ENCODE data around the gene H2AZ2.
"Not testable (repeated sequence)": the region's sequence is repeated elsewhere in the genome, so short reads cannot be mapped to it uniquely, and the experiment has no call there.

Gene H2AZ2

GRCh38 chr7:44847920-44848634, at the start of gene H2AZ2:
H2AZ2 (minus strand) TSS chr7:44848087; CDS start chr7:44847971, 116 bp downstream.
- DNase-seq (ENCODE audit: low spot score), result peak; percentile 97

- no peak for DNase-seq (ENCODE audit: low spot score)
These were observed 49.4 kb upstream of the H2AZ2 start for GRCh38 chr7:44897309-44897708.

- no peak for DNase-seq (ENCODE audit: low spot score)
These were observed 47.1 kb upstream of the H2AZ2 start for GRCh38 chr7:44894888-44895580.

DNA sequence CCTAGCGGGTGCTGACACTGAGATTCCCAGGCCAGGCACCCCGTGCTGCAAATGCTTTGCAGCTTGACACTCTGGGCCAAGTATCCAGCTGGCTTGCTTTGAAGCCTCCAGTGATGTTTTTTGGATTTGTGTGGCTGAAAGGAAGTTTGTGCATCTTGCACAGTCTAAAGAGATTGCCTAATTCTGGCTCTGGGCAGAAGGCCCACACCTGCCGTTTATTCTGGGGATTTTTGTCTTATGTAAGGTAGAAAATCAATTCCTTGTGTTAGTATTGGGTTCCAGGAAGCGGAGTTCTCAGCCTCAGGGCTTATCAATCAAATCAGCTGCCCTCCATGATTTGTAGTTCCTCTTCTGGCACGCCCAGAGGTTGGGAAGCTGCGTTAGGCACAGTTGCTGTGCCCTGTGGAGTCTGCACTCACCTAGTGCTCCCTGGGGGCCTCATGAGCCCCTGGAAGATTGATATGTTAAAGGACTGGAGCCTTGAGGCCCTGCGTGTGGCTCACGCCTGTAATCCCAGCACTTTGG, 45.9 kb upstream of the H2AZ2 start:
- DNase-seq (ENCODE audit: low spot score), result no peak

DNA sequence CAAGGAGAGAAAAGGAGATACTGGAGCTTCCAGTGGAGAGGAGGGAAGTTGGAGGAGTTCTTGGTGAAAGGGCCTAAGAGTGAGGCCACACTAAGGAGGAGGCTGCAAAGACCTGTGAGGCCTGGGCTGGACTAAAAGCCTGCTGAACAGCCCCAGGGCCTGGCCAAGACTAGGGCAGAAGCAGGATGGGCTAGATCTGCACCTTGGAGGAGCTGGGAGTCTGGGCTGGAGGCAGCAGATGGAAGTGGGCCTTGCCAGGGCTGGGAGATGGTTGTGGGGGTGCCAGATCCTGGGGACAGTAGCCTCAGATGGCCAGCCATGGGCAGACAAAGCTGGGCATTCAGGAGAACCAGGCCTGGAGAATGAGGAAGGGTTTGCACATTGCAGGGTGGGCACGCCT, 43.9 kb upstream of the H2AZ2 start:
- no peak for DNase-seq (ENCODE audit: low spot score)

- no peak for DNase-seq (ENCODE audit: low spot score)
These were observed 43.5 kb upstream of the H2AZ2 start for GRCh38 chr7:44891372-44891771.

- DNase-seq (ENCODE audit: low spot score), result no peak
These were observed 41.3 kb upstream of the H2AZ2 start for GRCh38 chr7:44889086-44889781.

DNA sequence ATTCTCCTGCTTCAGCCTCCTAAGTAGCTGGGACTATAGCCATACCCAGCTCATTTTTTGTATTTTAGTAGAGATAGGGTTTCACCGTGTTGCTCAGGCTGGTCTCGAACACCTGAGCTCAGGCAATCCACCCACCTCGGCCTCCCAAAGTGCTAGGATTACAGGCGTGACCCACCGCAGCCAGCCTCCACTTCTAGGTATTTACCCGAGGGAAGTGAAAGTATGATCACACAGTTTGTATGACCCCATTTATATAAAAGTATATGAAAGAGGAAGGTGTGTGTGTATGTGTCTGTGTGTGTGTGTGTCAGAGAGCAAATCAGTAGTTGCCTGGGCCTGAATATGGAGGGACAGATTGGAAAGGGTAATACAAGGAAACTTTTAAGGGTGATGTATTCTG, 39.4 kb upstream of the H2AZ2 start:
- no peak for DNase-seq (ENCODE audit: low spot score)

- DNase-seq (ENCODE audit: low spot score), result peak; percentile 89
These were observed 37.8 kb upstream of the H2AZ2 start, which contains the start of gene PURB for GRCh38 chr7:44885394-44886317. PURB (minus strand) TSS chr7:44885530; CDS start chr7:44885348, 182 bp downstream.

DNA sequence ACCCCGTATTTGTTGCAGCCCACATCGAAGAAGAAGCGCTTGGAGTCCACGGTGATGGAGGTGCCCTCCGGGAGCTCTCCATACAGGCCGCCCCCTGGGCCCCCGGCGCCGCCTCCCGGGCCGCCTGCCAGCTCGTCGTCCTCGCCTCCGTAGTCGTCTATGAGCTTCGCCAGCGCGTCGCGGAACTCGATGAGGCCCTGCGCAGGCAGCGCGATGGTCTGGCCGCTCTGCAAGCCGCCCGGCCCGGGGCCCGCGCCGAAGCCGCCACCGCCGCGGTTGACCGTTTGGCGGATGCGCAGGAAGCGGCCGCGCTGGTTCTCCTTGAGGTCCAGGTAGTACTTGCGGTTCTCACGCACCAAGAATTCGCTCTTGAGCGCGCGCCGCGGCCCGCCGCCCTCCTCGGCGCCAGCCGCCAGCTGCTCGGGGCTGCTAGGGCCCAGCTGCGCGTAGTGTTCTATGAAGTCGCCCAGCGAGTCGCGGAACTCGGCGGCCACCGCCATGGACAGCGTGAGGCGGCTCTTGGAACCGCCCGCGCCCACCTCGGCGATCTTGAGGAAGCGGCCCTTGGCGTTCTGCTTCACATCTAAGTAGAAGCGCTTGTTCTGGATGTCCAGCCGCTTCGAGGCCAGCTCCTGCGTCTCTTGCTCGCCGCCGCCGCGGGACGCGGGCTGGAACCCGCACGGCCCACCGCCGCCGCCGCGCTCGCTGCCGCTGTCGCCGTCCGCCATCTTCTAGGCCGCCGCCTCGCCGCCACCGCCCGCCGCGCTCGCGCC, 36.9 kb upstream of the H2AZ2 start:
- peak; percentile 34 for DNase-seq (ENCODE audit: low spot score)

DNA sequence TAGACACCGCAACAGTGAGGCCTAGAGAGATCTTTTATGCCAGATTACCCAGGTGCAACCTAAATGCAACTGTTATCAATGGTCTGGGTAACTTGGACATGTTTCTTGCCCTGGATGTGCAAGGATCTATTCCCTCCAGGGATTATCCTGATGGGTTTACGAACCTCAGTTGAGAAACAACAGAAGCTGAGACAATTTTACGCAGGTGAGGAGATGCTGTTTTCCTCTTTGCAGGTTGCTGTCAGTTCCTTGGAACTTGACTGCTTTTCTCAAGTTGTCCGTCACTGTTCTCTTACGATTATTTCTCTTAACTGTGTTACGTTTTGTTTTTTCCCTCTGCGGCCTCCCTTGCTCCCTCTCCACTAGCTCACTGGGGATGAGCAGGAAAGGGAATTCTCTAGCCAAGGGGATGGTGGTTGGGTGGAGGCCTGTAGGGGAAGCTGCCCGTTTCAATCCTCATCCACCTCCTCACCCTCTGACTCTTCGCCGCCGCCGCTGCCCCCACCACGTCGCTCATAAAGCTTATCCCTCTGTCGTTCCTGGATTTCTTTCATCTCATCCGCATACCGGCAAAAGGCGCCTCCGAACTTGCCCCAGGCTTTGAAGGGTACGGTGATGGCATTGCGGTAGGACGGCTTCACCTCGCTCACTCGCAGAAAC, 36.2 kb upstream of the H2AZ2 start:
- no peak for DNase-seq (ENCODE audit: low spot score)

GRCh38 chr7:44882899-44883298, 35.0 kb upstream of the H2AZ2 start:
- DNase-seq (ENCODE audit: low spot score), result no peak

- DNase-seq (ENCODE audit: low spot score), result no peak
These were observed 33.7 kb upstream of the H2AZ2 start for GRCh38 chr7:44881610-44882009.

- DNase-seq (ENCODE audit: low spot score), result no peak
These were observed 33.2 kb upstream of the H2AZ2 start for GRCh38 chr7:44881066-44881600.

GRCh38 chr7:44880317-44881018, 32.6 kb upstream of the H2AZ2 start:
- DNase-seq (ENCODE audit: low spot score), result no peak

GRCh38 chr7:44876393-44876792, 28.5 kb upstream of the H2AZ2 start:
- DNase-seq (ENCODE audit: low spot score), result no peak

GRCh38 chr7:44875241-44875640, 27.4 kb upstream of the H2AZ2 start:
- DNase-seq (ENCODE audit: low spot score), result no peak

GRCh38 chr7:44872787-44873186, 24.9 kb upstream of the H2AZ2 start:
- no peak for DNase-seq (ENCODE audit: low spot score)

DNA sequence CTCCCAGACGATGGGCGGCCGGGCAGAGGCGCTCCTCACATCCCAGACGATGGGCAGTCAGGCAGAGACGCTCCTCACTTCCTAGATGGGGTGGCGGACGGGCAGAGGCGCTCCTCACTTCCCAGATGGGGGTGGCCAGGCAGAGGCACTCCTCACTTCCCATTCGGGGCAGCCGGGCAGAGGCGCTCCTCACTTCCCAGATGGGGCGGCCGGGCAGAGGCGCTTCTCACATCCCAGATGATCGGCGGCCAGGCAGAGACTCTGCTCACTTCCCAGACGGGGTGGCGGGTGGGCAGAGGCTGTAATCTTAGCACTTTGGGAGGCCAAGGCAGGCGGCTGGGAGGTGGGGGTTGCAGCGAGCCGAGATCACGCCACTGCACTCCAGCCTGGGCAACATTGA, 24.0 kb upstream of the H2AZ2 start:
- DNase-seq (ENCODE audit: low spot score), result not testable (repeated sequence)
